H1 (cell line): ENCODE results near the gene NT5C1A. TPM values are rescaled to one million over a fixed set of nuclear protein-coding genes. Genes with fewer than 3 reads are reported as not detected.

Experiments
- CTCF ChIA-PET: fragments of 300-600 bp; sonication (Branson Sonifier 250); formaldehyde crosslinking; loops from one replicate; lab custom pipeline; 2021; ENCODE audit not compliant: partially characterized antibody; lab: Charles Lee
- POLR2A ChIA-PET: fragments of 300-600 bp; sonication (Branson Sonifier 250); formaldehyde crosslinking; loops from one replicate; lab custom pipeline; 2021; ENCODE audit warnings: inconsistent platforms; ENCODE audit not compliant: partially characterized antibody; lab: Charles Lee
- DNase-seq, 2 experiments: peaks; one replicate each; pipeline versions ENCODE4 v3.0.0 to v3.0.0-alpha.2; 2010 to 2022; ENCODE audit warnings: low spot score in 2 of 2, low read depth in 1 of 2, mixed read lengths in 1 of 2
- FAIRE-seq: peaks from 2 replicates; lab custom pipeline; 2011; peaks lifted over from hg19 to GRCh38; lab: Jason Lieb, UNC
- H2AFZ ChIP-seq: 2 replicates; pipeline ENCODE4 v1.8.1; 2012; ENCODE audit warnings: low read length, inconsistent platforms
- H2AK5ac ChIP-seq: 2 replicates; pipeline ENCODE4 v1.6.1; 2013; ENCODE audit warnings: low read depth, low read length
- H2BK120ac ChIP-seq: replicated peaks from 2 replicates; pipeline ENCODE3; 2013; ENCODE audit warnings: low read depth, low read length, inconsistent platforms
- H2BK12ac ChIP-seq: 2 replicates; pipeline ENCODE4 v1.6.1; 2013; ENCODE audit warnings: low read depth, low read length
- H2BK15ac ChIP-seq: 2 replicates; pipeline ENCODE4 v1.6.1; 2013; ENCODE audit warnings: low read length
- H2BK20ac ChIP-seq: 2 replicates; pipeline ENCODE4 v1.6.1; 2013; ENCODE audit warnings: low read length
- H2BK5ac ChIP-seq: 2 replicates; pipeline ENCODE4 v1.6.1; 2013; ENCODE audit warnings: low read depth, low read length
- H3K14ac ChIP-seq: 2 replicates; pipeline ENCODE4 v1.6.1; 2013; ENCODE audit warnings: inconsistent platforms; ENCODE audit not compliant: insufficient read length
- H3K18ac ChIP-seq: 2 replicates; pipeline ENCODE4 v1.6.1; 2013; ENCODE audit warnings: low read length; ENCODE audit errors: extremely low read depth
- H3K23ac ChIP-seq: 2 replicates; pipeline ENCODE4 v1.6.1; 2013; ENCODE audit warnings: inconsistent platforms; ENCODE audit not compliant: insufficient read length
- H3K23me2 ChIP-seq: 2 replicates; pipeline ENCODE4 v1.6.1; 2013; ENCODE audit warnings: low read depth, low read length
- H3K27ac ChIP-seq: 2 replicates; pipeline ENCODE4 v1.6.1; 2011; ENCODE audit warnings: low read depth, low read length, inconsistent platforms
- H3K27me3 ChIP-seq, 4 experiments: replicated peaks in 1 of 4; 1 replicate in 1 of 4; 2 replicates in 3 of 4; pipeline versions ENCODE4 v1.6.1 to v1.8.1; 2011 to 2013; ENCODE audit warnings: low read length in 3 of 4, mild to moderate bottlenecking in 3 of 4, inconsistent platforms in 2 of 4, mixed read lengths in 2 of 4, moderate library complexity in 1 of 4; ENCODE audit not compliant: control insufficient read depth in 3 of 4, insufficient read depth in 3 of 4; ENCODE audit errors: extremely low read depth in 1 of 4
- H3K36me3 ChIP-seq, 4 experiments: 2 replicates each; pipeline versions ENCODE4 v1.6.1 to v1.8.1; 2011 to 2013; ENCODE audit warnings: mild to moderate bottlenecking in 4 of 4, low read length in 3 of 4, moderate library complexity in 2 of 4, control low read depth in 1 of 4, inconsistent platforms in 1 of 4; ENCODE audit not compliant: insufficient read depth in 4 of 4, control insufficient read depth in 2 of 4
- H3K4ac ChIP-seq: replicated peaks from 2 replicates; pipeline ENCODE3; 2013; ENCODE audit warnings: low read length, low read depth, mixed read lengths, inconsistent platforms; ENCODE audit not compliant: insufficient read length
- H3K4me1 ChIP-seq, 4 experiments: replicated peaks in 1 of 4; 1 replicate in 1 of 4; 2 replicates in 3 of 4; pipeline versions ENCODE4 v1.6.1 to v1.8.1; 2011 to 2013; ENCODE audit warnings: low read length in 3 of 4, inconsistent platforms in 2 of 4, mixed read lengths in 1 of 4; ENCODE audit not compliant: insufficient read depth in 4 of 4, control insufficient read depth in 3 of 4
- H3K4me2 ChIP-seq, 2 experiments: 2 replicates each; pipeline versions ENCODE4 v1.6.1 to v1.8.1; 2011 to 2013; ENCODE audit warnings: low read depth in 2 of 2, low read length in 2 of 2, control low read depth in 1 of 2, inconsistent platforms in 1 of 2, mild to moderate bottlenecking in 1 of 2; ENCODE audit not compliant: insufficient read depth in 1 of 2
- H3K4me3 ChIP-seq, 4 experiments: fragments of 200-600, 300-600 bp in 1 of 4; sonication (generic), shearing (Covaris generic), sonication (Bioruptor Twin) in 1 of 4; 2 replicates each; pipeline versions ENCODE4 v1.5.1 to v1.8.1; 2011 to 2016; ENCODE audit warnings: low read length in 4 of 4, low read depth in 3 of 4, control low read depth in 2 of 4, inconsistent platforms in 2 of 4, mild to moderate bottlenecking in 2 of 4, mixed read lengths in 1 of 4, moderate library complexity in 1 of 4; ENCODE audit not compliant: insufficient read depth in 2 of 4; ENCODE audit errors: extremely low read depth in 1 of 4
- H3K56ac ChIP-seq: replicated peaks from 2 replicates; pipeline ENCODE3; 2013; ENCODE audit warnings: low read depth, mild to moderate bottlenecking, mixed read lengths, low read length, inconsistent platforms; ENCODE audit not compliant: insufficient read length
- H3K79me1 ChIP-seq: 2 replicates; pipeline ENCODE4 v1.6.1; 2013; ENCODE audit warnings: low read depth, low read length, control low read depth
- H3K79me2 ChIP-seq, 2 experiments: 2 replicates each; pipeline versions ENCODE4 v1.6.1 to v1.8.1; 2012 to 2013; ENCODE audit warnings: low read length in 2 of 2, mild to moderate bottlenecking in 2 of 2, inconsistent platforms in 1 of 2; ENCODE audit not compliant: insufficient read depth in 2 of 2, control insufficient read depth in 1 of 2
- H3K9ac ChIP-seq, 4 experiments: replicated peaks in 1 of 4; 1 replicate in 1 of 4; 2 replicates in 3 of 4; pipeline versions ENCODE4 v1.6.1 to v1.8.1; 2011 to 2013; ENCODE audit warnings: low read depth in 3 of 4, low read length in 3 of 4, control low read depth in 2 of 4, mild to moderate bottlenecking in 2 of 4, moderate library complexity in 2 of 4, inconsistent platforms in 1 of 4; ENCODE audit errors: extremely low read depth in 1 of 4
- H3K9me3 ChIP-seq, 2 experiments: 2 replicates each; pipeline versions ENCODE4 v1.6.1 to v1.8.1; 2012 to 2013; ENCODE audit warnings: mild to moderate bottlenecking in 2 of 2, moderate library complexity in 2 of 2, control low read depth in 1 of 2, inconsistent platforms in 1 of 2, low read depth in 1 of 2, low read length in 1 of 2, mixed read lengths in 1 of 2; ENCODE audit not compliant: insufficient read depth in 2 of 2
- H4K20me1 ChIP-seq, 2 experiments: replicated peaks in 1 of 2; 2 replicates each; pipeline versions ENCODE3 to v1.8.1; 2011 to 2013; ENCODE audit warnings: inconsistent platforms in 2 of 2, low read length in 2 of 2, mild to moderate bottlenecking in 1 of 2; ENCODE audit not compliant: insufficient read depth in 2 of 2, control insufficient read depth in 1 of 2
- H4K5ac ChIP-seq: 2 replicates; pipeline ENCODE4 v1.6.1; 2013; ENCODE audit warnings: low read length, low read depth, mixed read lengths, inconsistent platforms; ENCODE audit not compliant: insufficient read length
- H4K8ac ChIP-seq: 2 replicates; pipeline ENCODE4 v1.8.0; 2013; ENCODE audit warnings: mild to moderate bottlenecking, moderate library complexity, low read length, inconsistent platforms; ENCODE audit not compliant: insufficient read depth; ENCODE audit errors: extremely low read depth
- H4K91ac ChIP-seq: replicated peaks from 2 replicates; pipeline ENCODE3; 2013; ENCODE audit warnings: low read length, mixed read lengths, inconsistent platforms; ENCODE audit not compliant: insufficient read length
- ATF2 ChIP-seq: IDR thresholded peaks from 2 replicates; pipeline ENCODE4 v1.6.1; 2012; ENCODE audit warnings: low read length, inconsistent platforms
- BCL11A ChIP-seq, 2 experiments: IDR thresholded peaks; one replicate each; pipeline ENCODE4 v1.6.1; 2011; ENCODE audit warnings: low read depth in 2 of 2, low read length in 2 of 2, mild to moderate bottlenecking in 2 of 2
- CHD1 ChIP-seq: IDR thresholded peaks from 2 replicates; pipeline ENCODE4 v1.6.1; 2012; ENCODE audit warnings: low read depth, low read length, improper control_type of control experiment
- NRF1 ChIP-seq: IDR thresholded peaks from 2 replicates; pipeline ENCODE4 v1.6.1; 2011; ENCODE audit warnings: mild to moderate bottlenecking, low read depth, low read length, improper control_type of control experiment
- SRF ChIP-seq: IDR thresholded peaks from 2 replicates; pipeline ENCODE4 v1.6.1; 2011; ENCODE audit warnings: mild to moderate bottlenecking, low read depth, low read length, moderate library complexity
- TAF1 ChIP-seq: IDR thresholded peaks from 2 replicates; pipeline ENCODE4 v1.6.1; 2011; ENCODE audit warnings: mild to moderate bottlenecking, low read depth, low read length
- WGBS, 2 experiments: shearing (Covaris generic) in 1 of 2; methylation state at CpG; one replicate each; pipeline versions ENCODE4 v1.1.6 to v1.1.7; 2013 to 2015; ENCODE audit warnings: low lambda C conversion rate in 2 of 2, mixed read lengths in 2 of 2, inconsistent platforms in 1 of 2, low coverage in 1 of 2, missing lambda C conversion rate in 1 of 2; ENCODE audit not compliant: insufficient replicate concordance in 2 of 2, insufficient coverage in 1 of 2, insufficient read length in 1 of 2; ENCODE audit errors: extremely low coverage in 1 of 2, missing lambda C conversion rate in 1 of 2; 5-methylcytosine and 5-hydroxymethylcytosine counted together
- polyA plus RNA-seq, 7 experiments: library from polyadenylated mRNA; depleted of rRNA in 3 of 7; stranded (reverse) in 5 of 7; unstranded in 2 of 7; fragments of >200 nt in 5 of 7; fragments of 200-250 nt in 2 of 7; gene quantifications; 1 replicate in 5 of 7; 2 replicates in 1 of 7; 4 replicates in 1 of 7; pipeline versions ENCODE4 v1.2.1 to v1.2.3, GENCODE V29; 2011 to 2013; ENCODE audit warnings: missing spikeins in 2 of 7, mixed read lengths in 2 of 7
- total RNA-seq: library from RNA; stranded (reverse); fragmentation: NEBNext Ultra II Directional; extraction: Animal tissue kit (Norgen Biotek cat#: 25700); gene quantifications from 2 replicates; pipeline ENCODE4 v1.2.1, GENCODE V29; 2021
- TF ChIP-seq, protein P1 (sequence below): IDR thresholded peaks from 2 replicates; pipeline ENCODE4 v1.6.1; 2012; ENCODE audit warnings: inconsistent platforms

The NT5C1A gene
- total and polyA plus RNA-seq, 2 of the 8 experiments (the other 6 are each of a cell fraction or from before 2014, with no cell fraction given): not detected

- no peak for DNase-seq
- Histone ChIP-seq H3K79me1 (no peaks in the 10 kb centered on the region), H2BK120ac (no peak overlapping the region), H3K4me2 (no peak overlapping the region), H2BK20ac (no peak overlapping the region), H3K23ac (no peak overlapping the region), H3K4me3 (no peak overlapping the region), H3K36me3 (no peaks in the 10 kb centered on the region), H3K14ac (no peak overlapping the region), H3K56ac (no peak overlapping the region), H3K27me3 (peaks cover 80 to 95% (median 91%) of the 10 kb centered on the region in 4 experiments), H3K4me1 (peaks cover 0 to 12% (median 7%) of the 10 kb centered on the region in 4 experiments; a peak in 4 of 7 replicates), H3K18ac (no peak overlapping the region), H4K5ac (no peak overlapping the region), H4K91ac (no peak overlapping the region), H2BK12ac (no peak overlapping the region), H2BK5ac (no peak overlapping the region), H4K8ac (no peak overlapping the region), H3K9me3 (no peaks in the 10 kb centered on the region), H2AK5ac (no peak overlapping the region), H3K9ac (no peak overlapping the region), H2AFZ (no peak overlapping the region)
- ChIA-PET POLR2A (interaction anchor here (2.1 to 5.7 kb wide), 2 partner anchors 11 to 15 kb away, joined by 7 to 32 read pairs; no protein-coding TSS in a partner anchor), CTCF (interaction anchor here (1.0 to 2.6 kb wide), 7 partner anchors 11 to 34 kb away, joined by 3 to 15 read pairs (median 4); partner anchors contain the start of gene NT5C1A)
- TF ChIP-seq TAF1 (no peak), SRF (no peak), CHD1 (no peak), ATF2 (no peak), NRF1 (no peak), BCL11A (IDR thresholded peaks at IDR 0.05; ENCODE audit: low read depth in 2 of 2, low read length in 2 of 2) (no peak)
- TF ChIP-seq, protein P1, sequence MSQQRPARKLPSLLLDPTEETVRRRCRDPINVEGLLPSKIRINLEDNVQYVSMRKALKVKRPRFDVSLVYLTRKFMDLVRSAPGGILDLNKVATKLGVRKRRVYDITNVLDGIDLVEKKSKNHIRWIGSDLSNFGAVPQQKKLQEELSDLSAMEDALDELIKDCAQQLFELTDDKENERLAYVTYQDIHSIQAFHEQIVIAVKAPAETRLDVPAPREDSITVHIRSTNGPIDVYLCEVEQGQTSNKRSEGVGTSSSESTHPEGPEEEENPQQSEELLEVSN: no peak
- TF ChIP-seq, all 59 proteins: peak for 0
- no peaks in the 10 kb centered on the region for H3K79me2 ChIP-seq
- WGBS, 2 experiments: 76% methylated on average over 2 of the region's 2 CpGs; no CpG with 5 or more reads in 1 of the 2 experiments
- no peak overlapping the region for H2BK15ac ChIP-seq
- FAIRE-seq: no peak
- peaks cover 5% of the 10 kb centered on the region; the same call in 1 of the 2 replicates for H3K23me2 ChIP-seq
- H3K27ac ChIP-seq: no peak overlapping the region
- peaks cover 0 to 9% of the 10 kb centered on the region in 2 experiments for H4K20me1 ChIP-seq
- H3K4ac ChIP-seq: no peak overlapping the region
Observed at GRCh38 chr1:39689214-39689613, 17.3 kb upstream of the NT5C1A start.
